PFSK-1 (cell line): ENCODE results near the gene SPATS2L.

Experiments used
- FOXP2 ChIP-seq: optimal IDR thresholded peaks from 2 replicates; pipeline ENCODE3; 2011; ENCODE audit warnings: borderline replicate concordance, control low read depth, inconsistent platforms; ENCODE audit not compliant: insufficient read depth; ENCODE audit errors: extremely low read length, extremely low read depth
- POLR2AphosphoS5 ChIP-seq: IDR thresholded peaks from 2 replicates; pipeline ENCODE4 v1.6.1; 2012; ENCODE audit warnings: low read depth, mild to moderate bottlenecking, control low read depth, low read length, moderate library complexity
- REST ChIP-seq, 2 experiments: IDR thresholded peaks; 2 replicates each; pipeline versions ENCODE4 v1.6.1 to v1.8.0; 2011 to 2012; ENCODE audit warnings: low read depth in 2 of 2, low read length in 2 of 2, control low read depth in 1 of 2, inconsistent platforms in 1 of 2, mild to moderate bottlenecking in 1 of 2, moderate library complexity in 1 of 2; ENCODE audit not compliant: insufficient read depth in 1 of 2
- SIN3A ChIP-seq: IDR thresholded peaks from 2 replicates; pipeline ENCODE4 v1.6.1; 2012; ENCODE audit warnings: mild to moderate bottlenecking, low read length, moderate library complexity, borderline replicate concordance; ENCODE audit not compliant: insufficient read depth
- TAF1 ChIP-seq: IDR thresholded peaks from 2 replicates; pipeline ENCODE4 v1.6.1; 2012; ENCODE audit warnings: low read length, control low read depth, borderline replicate concordance; ENCODE audit not compliant: insufficient read depth

Gene SPATS2L

DNA sequence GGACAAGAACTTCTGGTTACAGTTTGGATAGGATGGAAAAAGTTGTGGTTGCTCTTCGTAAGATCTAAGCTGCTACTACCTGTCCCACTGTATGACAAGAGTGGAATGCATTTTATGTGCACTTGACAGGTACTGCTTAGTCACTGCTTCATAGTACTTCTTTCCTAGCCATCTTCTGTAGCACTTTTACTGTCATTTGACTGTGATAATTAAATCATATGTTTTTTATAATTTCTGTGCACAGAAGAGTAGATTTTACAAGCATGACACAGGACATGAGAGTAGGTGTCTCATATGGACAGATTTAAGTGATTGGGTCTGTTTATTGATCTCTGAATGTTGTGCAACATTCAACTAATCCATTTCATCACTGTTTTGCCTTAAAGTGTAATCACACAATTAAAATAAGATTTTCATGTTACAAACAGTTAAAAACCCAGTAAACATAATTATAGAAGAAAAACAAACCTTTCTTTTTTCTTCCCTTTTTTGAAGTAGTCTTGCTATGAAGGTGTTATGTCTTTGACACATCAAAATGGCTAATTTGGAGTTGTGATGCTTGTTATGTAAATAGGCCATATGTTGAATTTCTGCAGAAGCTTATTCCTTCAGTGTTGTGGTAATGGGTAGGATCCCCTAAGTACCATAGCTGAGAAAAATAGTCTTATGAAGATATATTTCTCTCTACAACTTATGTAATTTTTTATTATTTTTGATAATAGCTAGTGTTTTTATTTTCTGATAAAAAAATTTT, 3.0 kb downstream of the SPATS2L start:
- TF ChIP-seq SIN3A: no peak
- no peak for TF ChIP-seq REST (IDR thresholded peaks at IDR 0.05; ENCODE audit: insufficient read depth in 1 of 2, low read depth in 2 of 2, low read length in 2 of 2)
- TF ChIP-seq FOXP2: no peak
- no peak for TF ChIP-seq POLR2AphosphoS5
- TF ChIP-seq TAF1: no peak

GRCh38 chr2:200310545-200310971, 4.1 kb downstream of the SPATS2L start:
- no peak for TF ChIP-seq SIN3A
- no peak for TF ChIP-seq FOXP2
- no peak for TF ChIP-seq REST (IDR thresholded peaks at IDR 0.05; ENCODE audit: insufficient read depth in 1 of 2, low read depth in 2 of 2, low read length in 2 of 2)
- TF ChIP-seq POLR2AphosphoS5: no peak
- TF ChIP-seq TAF1: no peak

DNA sequence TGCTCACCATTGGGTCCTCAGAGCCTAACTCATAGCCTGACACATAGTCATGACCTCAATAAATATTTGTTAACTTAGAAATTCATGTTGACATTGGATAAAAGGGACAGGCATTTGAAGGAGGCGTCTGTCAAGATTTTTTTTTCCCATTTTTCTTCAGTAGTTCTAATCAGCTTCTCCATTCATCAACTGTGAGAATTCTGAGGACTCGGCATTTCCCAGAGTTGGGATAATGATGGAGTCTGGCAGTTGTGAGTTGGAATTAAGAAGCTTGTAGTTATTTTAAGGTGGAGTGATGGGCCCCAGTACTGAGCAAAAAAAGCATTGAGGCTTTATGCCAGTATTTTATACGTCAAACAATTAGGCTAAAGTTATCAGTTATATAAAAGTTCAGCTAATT, 4.6 kb downstream of the SPATS2L start:
- no peak for TF ChIP-seq SIN3A
- TF ChIP-seq REST (IDR thresholded peaks at IDR 0.05; ENCODE audit: insufficient read depth in 1 of 2, low read depth in 2 of 2, low read length in 2 of 2): no peak
- no peak for TF ChIP-seq FOXP2
- no peak for TF ChIP-seq TAF1
- TF ChIP-seq POLR2AphosphoS5: no peak

- TF ChIP-seq POLR2AphosphoS5 (no peak), SIN3A (no peak), FOXP2 (no peak), TAF1 (no peak), REST (IDR thresholded peaks at IDR 0.05; ENCODE audit: insufficient read depth in 1 of 2, low read depth in 2 of 2, low read length in 2 of 2) (no peak)
Measured at GRCh38 chr2:200314976-200315567, 8.6 kb downstream of the SPATS2L start.
